Nephron (organoid): ENCODE data around the gene ELOVL5.

Experiments
- H3K27ac Mint-ChIP-seq, 3 experiments: 2 replicates each; pipeline ENCODE4 v1.8.0; 2020; ENCODE audit warnings: mixed read lengths in 3 of 3, mild to moderate bottlenecking in 2 of 3, moderate library complexity in 1 of 3
- H3K27me3 Mint-ChIP-seq: 2 replicates; pipeline ENCODE4 v1.8.0; 2021; ENCODE audit warnings: low read depth, mild to moderate bottlenecking, moderate library complexity, mixed read lengths
- H3K36me3 Mint-ChIP-seq: 2 replicates; pipeline ENCODE4 v1.8.0; 2020; ENCODE audit warnings: low read depth, mixed read lengths
- H3K4me1 Mint-ChIP-seq: 2 replicates; pipeline ENCODE4 v1.8.0; 2020; ENCODE audit warnings: mixed read lengths
- H3K4me3 Mint-ChIP-seq, 3 experiments: 2 replicates each; pipeline ENCODE4 v1.8.0; 2020; ENCODE audit warnings: mild to moderate bottlenecking in 3 of 3, mixed read lengths in 3 of 3, moderate library complexity in 2 of 3
- H3K9me3 Mint-ChIP-seq: 2 replicates; pipeline ENCODE4 v1.8.0; 2020; ENCODE audit warnings: mixed read lengths
- CTCF ChIP-seq, 3 experiments: fragments of 200-600 bp; sonication (generic); IDR thresholded peaks; one replicate each; pipeline ENCODE4 v1.5.0; 2021; ENCODE audit warnings: antibody characterized with exemption in 3 of 3; ENCODE audit not compliant: unreplicated experiment in 3 of 3

The ELOVL5 gene

GRCh38 chr6:53357576-53358360 is 9.0 kb upstream of the ELOVL5 start:
- Mint-ChIP-seq H3K4me1 (peaks cover 31% of the 10 kb centered on the region), H3K27ac (peak overlapping the region; percentile 94 to 98 (median 96)), H3K9me3 (no peaks in the 10 kb centered on the region), H3K27me3 (no peaks in the 10 kb centered on the region), H3K4me3 (peak overlapping the region; percentile 79 to 90 (median 82)), H3K36me3 (no peaks in the 10 kb centered on the region)
- no peak for TF ChIP-seq CTCF (IDR thresholded peaks at IDR 0.05; ENCODE audit: unreplicated experiment in 3 of 3)

GRCh38 chr6:53353624-53354023 is 4.9 kb upstream of the ELOVL5 start:
- no peaks in the 10 kb centered on the region for H3K9me3 Mint-ChIP-seq
- H3K27ac Mint-ChIP-seq = no peak overlapping the region
- peaks cover 4% of the 10 kb centered on the region for H3K27me3 Mint-ChIP-seq
- no peak overlapping the region for H3K4me3 Mint-ChIP-seq
- TF ChIP-seq CTCF (IDR thresholded peaks at IDR 0.05; ENCODE audit: unreplicated experiment in 3 of 3) = no peak
- H3K4me1 Mint-ChIP-seq = peaks cover 9% of the 10 kb centered on the region
- H3K36me3 Mint-ChIP-seq = no peaks in the 10 kb centered on the region

- Mint-ChIP-seq H3K27me3 (peaks cover 4% of the 10 kb centered on the region), H3K9me3 (no peaks in the 10 kb centered on the region), H3K27ac (no peak overlapping the region), H3K4me3 (no peak overlapping the region), H3K4me1 (peaks cover 4% of the 10 kb centered on the region), H3K36me3 (no peaks in the 10 kb centered on the region)
- no peak for TF ChIP-seq CTCF (IDR thresholded peaks at IDR 0.05; ENCODE audit: unreplicated experiment in 3 of 3)
Observed at GRCh38 chr6:53352360-53352759, 3.6 kb upstream of the ELOVL5 start.

GRCh38 chr6:53349209-53349693 is 501 bp upstream of the ELOVL5 start:
- H3K4me3 Mint-ChIP-seq = peak overlapping the region; percentile 95 to 96 (median 96)

GRCh38 chr6:53347921-53348370 is 804 bp downstream of the ELOVL5 start:
- TF ChIP-seq CTCF (IDR thresholded peaks at IDR 0.05; ENCODE audit: unreplicated experiment in 3 of 3) = no peak
- peak overlapping the region; percentile 96 to 98 (median 97) for H3K4me3 Mint-ChIP-seq
- peaks cover 5% of the 10 kb centered on the region for H3K36me3 Mint-ChIP-seq
- H3K4me1 Mint-ChIP-seq = peaks cover 32% of the 10 kb centered on the region
- H3K27me3 Mint-ChIP-seq = peaks cover 4% of the 10 kb centered on the region
- no peaks in the 10 kb centered on the region for H3K9me3 Mint-ChIP-seq
- peak overlapping the region; percentile 90 to 95 (median 94) for H3K27ac Mint-ChIP-seq

More at GRCh38 chr6:53349209-53349693, 501 bp upstream of the ELOVL5 start:
- Mint-ChIP-seq H3K27me3 (peaks cover 4% of the 10 kb centered on the region), H3K9me3 (no peaks in the 10 kb centered on the region), H3K4me1 (peaks cover 24% of the 10 kb centered on the region), H3K27ac (peak overlapping the region; percentile 98 to 99 (median 98)), H3K36me3 (peaks cover 5% of the 10 kb centered on the region)
- TF ChIP-seq CTCF (IDR thresholded peaks at IDR 0.05; ENCODE audit: unreplicated experiment in 3 of 3) = no peak
